Activated CD4-positive, alpha-beta T cell treated with anti-CD3 and anti-CD28 coated beads, Interleukin-2, amount 50 U/mL, for 24 hours (primary cell): ENCODE data around the gene SIGLEC11.
"Not testable (repeated sequence)": the region's sequence is repeated elsewhere in the genome, so short reads cannot be mapped to it uniquely, and the experiment has no call there.

Experiments used
- DNase-seq, 2 donors: peaks; one replicate each; pipeline ENCODE4 v3.0.0-alpha.2; 2020; ENCODE audit warnings: low read depth in 1 of 2, low spot score in 1 of 2

The SIGLEC11 gene

DNA sequence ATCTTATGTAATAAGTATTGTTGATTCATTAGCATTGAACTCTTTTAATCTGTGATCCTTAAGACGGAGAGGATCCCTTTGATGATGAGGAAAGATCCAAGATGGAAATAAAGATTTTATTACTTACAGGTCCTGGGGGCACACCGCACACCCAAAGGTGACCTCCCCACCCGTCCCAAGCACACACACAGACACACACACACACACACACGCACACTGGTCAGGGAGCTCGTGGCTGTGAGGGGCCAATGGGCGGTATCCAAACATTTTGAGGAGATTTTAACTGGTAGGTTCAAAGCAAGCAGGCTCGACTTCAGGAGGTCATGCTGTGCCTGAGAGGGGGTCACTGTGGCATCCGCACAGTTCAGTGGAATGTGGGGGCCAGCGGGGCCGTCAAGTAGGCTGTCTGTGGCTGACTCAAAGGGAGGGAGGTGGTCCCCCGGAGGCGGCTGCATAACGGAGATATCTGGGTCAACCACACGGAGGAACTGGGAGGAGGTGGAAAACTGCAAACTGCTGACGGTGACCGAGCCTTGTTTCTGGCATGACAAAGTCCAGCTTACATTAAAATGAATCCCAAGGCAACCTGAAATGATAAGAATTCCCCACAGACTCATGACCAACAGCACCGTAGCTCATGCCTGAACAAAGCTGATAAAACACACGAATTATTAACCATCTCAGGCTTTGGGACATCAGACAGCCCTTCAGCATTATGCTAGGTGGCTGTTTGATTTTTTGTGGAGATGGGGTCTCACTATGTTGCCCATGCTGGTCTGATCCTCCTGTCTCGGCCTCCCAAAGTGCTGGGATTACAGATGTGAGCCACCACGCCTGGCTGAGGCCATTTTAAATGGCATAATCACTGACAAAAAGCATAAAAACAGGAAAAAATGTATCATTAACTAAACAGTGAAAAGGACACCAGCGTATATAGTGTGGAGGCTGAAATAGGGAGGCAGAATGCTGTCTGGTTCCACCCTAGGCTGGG is 20.9 kb upstream of the SIGLEC11 start:
- DNase-seq = no peak

DNA sequence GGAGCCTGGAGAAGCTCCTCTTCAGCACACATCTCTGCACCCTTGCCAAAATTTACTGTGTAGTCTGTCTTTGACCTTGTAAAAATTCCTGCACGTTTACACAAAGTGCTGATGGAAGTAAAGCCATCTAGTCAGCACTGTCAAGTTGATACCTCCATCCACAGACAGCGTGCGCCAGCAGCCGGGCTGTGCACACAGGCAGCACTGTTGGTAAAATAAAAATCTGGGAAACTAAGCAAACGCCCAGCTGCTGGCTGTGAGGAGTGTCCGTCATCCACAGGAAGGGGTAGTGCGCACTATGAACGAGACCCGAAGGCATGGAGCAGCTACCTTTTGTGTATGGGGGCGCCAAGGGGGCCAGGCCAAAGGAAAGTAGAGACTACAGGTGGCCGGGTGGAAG is 17.4 kb upstream of the SIGLEC11 start:
- no peak for DNase-seq

DNA sequence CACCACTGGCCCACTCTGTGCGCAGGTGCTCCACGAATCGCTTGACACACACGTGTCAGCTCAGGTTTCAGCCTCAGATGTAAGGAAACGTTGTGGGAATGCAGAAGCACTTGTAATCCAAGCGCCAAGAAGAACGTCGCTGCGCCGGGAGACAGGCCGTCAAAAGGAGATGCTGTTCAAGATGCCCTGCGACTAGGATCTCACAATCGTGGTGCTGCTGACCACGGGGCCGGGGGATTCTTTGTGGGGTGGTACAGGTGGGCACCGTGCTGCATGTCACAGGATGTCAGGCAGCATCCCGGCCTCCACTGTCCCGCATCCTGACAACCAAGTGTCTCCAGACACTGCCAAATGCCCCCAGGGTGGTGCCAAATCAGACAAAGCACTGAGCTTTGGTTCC is 16.9 kb upstream of the SIGLEC11 start:
- no peak for DNase-seq

- no peak for DNase-seq
Measured at GRCh38 chr19:49977076-49977475, 16.1 kb upstream of the SIGLEC11 start.

DNA sequence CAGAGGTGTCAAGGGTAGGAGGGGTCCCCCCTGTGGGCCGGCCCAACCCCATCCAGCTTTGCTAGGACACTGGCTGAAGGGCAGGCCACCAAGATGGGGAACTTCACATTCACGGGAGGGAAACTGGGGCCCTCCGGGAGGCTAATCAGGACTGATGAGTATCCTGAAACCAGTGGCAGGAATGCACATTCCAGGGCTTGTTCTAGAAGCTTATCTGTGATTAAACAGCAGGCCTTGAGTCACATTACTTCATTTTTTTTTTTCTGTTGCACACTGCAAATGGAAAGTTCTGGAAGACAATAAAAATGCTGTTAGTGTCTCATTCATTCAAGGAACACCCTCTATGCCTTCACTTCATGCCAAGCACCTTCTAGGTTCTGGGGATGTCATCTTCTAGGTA is 15.5 kb upstream of the SIGLEC11 start:
- DNase-seq = no peak

GRCh38 chr19:49975051-49975450 is 14.1 kb upstream of the SIGLEC11 start:
- no peak for DNase-seq

- no peak for DNase-seq
Measured at GRCh38 chr19:49973987-49974386, 13.0 kb upstream of the SIGLEC11 start.

DNA sequence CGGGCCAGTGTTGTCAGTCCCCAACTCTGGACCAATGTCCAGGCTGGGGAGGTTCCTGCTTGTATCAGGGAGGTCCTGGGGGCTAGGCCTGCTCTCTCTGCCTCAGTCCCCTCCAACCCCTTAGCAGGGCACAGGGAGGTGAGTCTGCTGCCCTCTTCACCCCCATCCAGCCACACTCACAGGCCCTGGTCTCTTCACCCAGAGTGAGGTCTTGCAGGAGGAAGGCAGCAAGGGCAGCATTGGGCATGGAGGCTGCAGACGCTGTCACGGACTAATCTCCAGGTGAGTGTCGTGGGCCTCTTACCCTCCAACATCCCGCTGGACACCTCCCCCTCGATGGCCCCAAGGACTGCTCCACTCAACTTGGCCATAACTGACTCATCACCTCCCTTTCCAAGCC is 11.9 kb upstream of the SIGLEC11 start:
- no peak for DNase-seq

GRCh38 chr19:49971991-49972411 is 11.0 kb upstream of the SIGLEC11 start:
- DNase-seq = no peak

DNA sequence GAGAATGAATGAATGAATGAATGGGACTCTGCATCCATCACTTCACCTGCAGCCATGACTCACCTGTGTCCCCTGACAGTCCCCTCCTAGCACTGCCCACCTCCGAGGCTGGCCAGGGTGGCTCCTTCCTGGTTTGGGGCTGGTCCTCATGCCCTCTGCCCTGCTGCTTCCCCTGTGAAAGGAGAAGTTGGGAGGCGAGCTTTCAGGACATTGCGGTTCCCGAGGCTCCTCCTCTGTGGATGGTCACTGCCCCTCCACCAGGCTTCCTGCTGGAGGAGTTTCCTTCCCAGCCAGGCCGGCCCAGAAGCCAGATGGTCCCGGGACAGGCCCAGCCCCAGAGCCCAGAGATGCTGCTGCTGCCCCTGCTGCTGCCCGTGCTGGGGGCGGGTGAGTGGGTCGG is 8.4 kb upstream of the SIGLEC11 start:
- DNase-seq = not testable (repeated sequence)

- DNase-seq = no peak
Measured at GRCh38 chr19:49968279-49968922, 7.4 kb upstream of the SIGLEC11 start.

- not testable (repeated sequence) for DNase-seq
Measured at GRCh38 chr19:49959892-49960291, 1.1 kb downstream of the SIGLEC11 start.

- DNase-seq = not testable (repeated sequence)
Measured at GRCh38 chr19:49958596-49958995, 2.4 kb downstream of the SIGLEC11 start.

DNA sequence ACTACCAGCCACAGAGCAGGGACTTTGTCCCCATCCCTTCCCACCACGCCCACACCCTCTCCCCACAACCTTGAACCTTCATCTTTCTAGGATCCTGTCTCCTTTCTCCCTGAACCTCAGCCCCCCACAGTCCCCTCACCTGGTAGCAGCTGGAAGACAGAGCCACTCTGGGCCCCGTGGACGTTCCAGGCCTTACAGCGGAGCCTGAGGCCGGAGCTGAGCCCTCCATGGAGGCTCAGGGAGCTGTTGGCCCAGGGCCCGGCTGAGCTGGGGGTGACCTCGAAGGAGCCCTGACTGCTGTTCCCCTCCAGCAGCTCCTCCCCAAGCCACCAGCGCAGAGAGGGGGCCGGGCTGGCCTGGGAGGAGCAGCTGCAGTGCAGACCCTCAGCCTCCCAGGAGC is 2.8 kb downstream of the SIGLEC11 start:
- DNase-seq = not testable (repeated sequence)

DNA sequence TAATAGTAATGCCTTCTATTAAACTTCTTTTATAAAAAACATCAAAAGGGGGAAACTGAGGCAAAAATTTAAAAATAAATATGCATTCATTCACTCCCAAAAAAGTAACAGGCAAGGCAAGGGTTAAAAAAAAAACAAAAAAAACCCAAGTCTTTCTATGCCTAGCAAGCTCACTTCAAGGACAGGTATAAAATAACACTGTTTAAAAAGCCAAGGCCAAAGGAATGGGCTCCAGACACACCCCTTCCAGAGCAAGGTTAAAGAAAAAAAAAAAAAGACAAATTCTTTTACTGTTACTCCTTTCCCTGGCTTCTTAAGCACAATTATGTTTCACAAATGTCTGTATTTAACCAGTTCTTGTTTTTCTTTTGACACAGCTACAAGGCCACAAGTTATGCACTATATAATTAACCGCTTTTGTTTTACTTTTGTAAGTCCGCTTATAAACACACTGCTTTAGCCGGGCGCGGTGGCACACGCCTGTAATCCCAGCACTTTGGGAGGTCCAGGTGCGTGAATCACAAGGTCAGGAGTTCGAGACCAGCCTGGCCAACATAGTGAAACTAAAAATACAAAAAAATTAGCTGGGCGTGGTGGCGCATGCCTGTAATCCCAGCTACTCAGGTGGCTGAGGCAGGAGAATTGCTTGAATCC is 3.6 kb downstream of the SIGLEC11 start:
- no peak for DNase-seq

DNA sequence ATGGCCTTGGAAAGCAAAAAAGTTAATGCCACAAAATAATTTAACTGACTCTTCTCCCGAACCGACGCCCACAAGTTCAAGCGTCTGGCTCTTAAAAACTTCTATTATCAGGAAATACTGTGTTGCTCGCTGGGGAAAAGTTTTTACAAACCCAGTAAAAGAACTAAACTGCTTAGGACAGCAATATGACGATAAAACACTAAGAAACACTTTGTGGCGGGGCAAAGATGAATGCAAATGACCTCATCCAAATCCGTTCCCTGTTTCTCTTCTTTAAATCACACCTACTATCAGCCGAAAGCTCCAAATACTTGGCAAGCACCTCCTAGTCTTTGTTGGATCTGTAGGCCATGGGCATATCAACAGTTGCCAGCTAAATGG is 4.9 kb downstream of the SIGLEC11 start:
- DNase-seq = no peak

GRCh38 chr19:49954933-49955332 is 6.0 kb downstream of the SIGLEC11 start:
- no peak for DNase-seq

- no peak for DNase-seq
Measured at GRCh38 chr19:49954092-49954829, 6.7 kb downstream of the SIGLEC11 start.

GRCh38 chr19:49953416-49953815 is 7.6 kb downstream of the SIGLEC11 start:
- DNase-seq = no peak

GRCh38 chr19:49952906-49953305 is 8.1 kb downstream of the SIGLEC11 start:
- DNase-seq = no peak

- no peak for DNase-seq
Measured at GRCh38 chr19:49952479-49952836, 8.5 kb downstream of the SIGLEC11 start.
